ENCODE data around the gene CPE.
"Not testable (repeated sequence)": the region's sequence is repeated elsewhere in the genome, so short reads cannot be mapped to it uniquely, and the experiment has no call there.

CPE gene

DNA sequence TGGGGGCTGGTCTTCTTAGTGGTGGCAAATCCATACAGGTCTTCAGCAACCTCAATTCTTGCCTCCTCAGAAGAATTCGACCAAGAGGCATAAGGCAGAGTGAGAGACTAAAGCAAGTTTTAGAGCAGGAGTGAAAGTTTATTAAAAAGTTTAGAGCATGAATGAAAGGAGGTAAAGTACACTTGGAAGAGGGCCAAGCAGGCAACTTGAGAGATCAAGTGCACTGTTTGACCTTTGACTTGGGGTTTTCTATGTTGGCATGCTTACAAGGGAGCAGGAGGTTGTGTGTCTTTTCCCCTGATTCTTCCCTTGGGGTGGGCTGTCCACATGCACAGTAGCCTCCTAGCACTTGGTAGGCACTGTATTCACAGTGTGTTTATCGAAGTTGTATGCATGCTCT, 91.2 kb downstream of the CPE start:
- DNase-seq = no peak

DNA sequence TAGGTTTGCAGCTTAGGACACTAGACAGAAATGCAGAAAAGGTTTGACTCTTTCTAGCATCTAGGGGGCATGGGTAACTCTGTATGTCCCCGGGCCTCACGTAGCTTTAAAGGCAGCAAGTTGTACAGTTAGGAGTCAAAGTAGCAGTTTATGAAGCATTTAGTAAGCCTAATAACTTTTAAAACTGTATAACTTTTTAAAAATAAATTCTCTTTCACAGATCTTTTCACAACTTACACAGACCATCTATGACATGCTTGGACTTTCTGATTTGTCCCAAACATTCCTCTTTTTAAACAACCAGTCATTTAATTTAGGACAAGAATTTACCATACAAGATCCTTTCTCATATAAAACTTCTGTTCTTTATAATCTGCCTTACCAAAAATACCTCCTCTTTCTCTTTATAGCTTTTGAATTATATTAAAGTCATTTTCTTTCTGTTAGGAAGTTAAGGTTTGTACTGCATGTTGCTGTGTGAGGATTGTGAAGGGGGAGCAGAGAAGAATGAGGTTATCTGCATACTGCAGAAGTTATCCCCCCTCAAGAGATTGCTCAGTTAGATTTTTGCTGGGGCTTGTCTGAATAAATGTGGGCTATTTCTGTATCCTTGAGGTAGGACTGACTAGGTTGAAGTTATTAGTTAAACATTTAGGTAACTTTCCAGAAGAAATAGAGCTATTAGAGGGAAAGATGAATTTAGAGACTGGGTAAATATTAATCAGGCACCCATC, 94.3 kb downstream of the CPE start:
- DNase-seq = no peak

DNA sequence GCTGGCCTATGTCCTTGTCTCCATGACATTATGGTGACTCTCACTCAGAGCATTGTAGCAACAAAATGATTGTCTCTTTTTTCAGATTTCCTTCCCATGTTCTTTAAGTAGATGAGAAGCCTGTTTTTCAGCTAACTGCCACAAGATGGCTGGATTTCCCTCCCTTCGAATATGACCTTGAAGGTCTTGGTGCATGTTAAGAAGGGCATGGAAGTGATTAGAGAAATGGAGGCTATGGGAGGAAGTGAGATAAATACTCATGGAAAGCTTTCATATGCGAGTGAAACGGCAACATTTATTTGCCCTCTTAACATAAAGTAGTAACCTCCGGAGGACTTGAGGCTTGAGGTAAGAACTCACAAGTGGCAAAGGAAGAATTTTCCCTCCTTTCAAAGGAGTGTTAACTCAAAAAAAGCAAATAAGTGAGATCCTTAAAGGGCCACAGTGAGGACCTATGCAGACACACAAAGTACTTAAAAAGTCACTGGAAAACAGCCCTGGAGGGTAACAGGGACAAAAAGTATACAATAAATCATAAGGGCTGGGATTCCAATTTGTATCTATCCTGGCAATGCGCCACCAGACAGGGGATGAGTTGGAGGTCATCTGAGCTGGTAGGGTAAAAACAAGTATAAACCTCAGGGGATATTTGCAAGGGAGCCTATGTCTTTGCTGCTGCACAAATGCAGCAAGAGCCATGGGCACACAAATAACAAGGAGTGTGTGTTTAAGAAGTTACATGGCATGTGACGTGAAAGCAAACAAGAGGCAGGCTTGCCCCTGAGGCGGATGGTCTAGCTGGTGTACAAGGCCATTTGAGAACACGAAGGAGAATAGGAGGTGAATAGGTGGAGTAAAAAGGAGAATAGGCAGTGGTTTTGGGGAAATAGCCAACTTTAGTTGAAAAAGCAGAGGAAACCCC, 96.2 kb downstream of the CPE start:
- no peak for DNase-seq

DNA sequence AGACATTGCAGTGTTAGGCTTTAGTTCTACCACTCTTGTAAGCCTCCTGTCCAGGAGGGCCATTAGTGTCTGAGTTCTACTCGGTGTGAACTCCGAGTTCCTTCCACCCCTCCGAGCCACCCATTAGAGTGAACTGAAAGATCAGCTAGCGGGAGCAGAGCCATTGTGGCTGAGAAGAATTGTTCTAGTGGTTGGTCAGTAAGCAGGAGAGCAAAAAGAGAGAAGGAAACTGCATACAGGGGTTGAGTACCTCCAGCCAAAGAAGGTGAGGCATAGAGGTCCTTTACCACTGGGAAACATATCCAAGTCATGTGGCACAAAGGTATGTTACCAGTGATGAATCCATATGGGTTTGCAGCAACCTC, 96.9 kb downstream of the CPE start:
- no peak for DNase-seq

DNA sequence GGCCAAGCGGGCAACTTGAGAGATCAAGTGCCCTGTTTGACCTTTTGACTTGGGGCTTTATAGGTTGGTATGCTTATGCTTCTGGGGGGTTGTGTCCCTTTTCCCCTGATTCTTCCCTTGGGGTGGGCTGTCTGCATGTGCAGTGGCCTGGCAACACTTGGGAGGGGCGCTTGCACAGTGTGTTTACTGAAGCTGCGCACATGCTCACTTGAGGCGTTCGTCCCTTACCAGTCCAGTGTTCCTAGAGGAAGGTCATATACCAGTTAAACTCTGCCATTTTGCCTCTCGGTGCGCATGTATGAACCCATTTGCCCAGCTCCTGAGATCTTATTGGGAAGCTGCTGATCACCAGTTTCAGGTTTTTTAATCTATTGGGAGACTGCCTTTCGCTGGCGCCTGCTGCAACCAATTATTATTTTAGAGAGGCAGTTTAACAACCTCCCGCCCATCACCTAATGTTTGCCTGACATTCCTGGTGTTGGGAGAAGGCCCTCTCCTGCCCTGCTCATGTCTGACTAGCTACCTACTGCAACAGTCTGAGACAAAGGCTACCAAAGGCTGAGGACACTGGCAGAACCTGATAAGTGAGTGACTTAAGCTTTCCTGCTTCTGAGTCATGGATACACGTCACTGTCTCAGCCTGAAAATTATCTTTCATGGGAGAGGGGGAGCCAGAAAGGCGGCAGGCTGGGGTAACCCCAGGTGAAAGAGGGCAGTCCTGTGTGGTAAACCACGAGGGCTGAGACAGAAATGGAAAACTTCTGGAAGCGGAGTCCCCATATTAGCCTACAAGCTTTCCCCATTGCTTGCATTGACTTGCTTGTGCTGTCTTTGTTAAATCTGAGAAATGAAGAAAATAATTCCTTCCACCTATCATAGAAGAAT, 97.6 kb downstream of the CPE start:
- no peak for DNase-seq

DNA sequence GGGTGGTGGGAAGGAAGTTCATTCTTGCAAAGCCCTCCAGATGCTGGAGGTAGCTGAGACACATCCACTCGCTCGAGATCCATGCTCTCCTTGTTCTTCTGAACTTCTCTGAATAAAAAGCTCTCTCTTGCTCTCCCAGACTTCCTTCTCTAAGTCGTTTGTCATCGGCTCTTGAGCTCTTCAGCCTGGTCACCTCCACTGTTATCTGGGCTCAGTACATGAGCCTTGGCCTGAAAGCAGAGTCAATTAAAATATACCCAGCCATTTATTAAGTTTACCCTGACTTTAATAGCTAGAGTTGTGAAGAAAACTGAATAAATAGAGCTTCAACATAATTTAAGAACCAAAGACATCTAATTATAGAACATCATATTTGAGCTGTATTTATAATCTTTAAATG, 99.0 kb downstream of the CPE start:
- DNase-seq = no peak

DNA sequence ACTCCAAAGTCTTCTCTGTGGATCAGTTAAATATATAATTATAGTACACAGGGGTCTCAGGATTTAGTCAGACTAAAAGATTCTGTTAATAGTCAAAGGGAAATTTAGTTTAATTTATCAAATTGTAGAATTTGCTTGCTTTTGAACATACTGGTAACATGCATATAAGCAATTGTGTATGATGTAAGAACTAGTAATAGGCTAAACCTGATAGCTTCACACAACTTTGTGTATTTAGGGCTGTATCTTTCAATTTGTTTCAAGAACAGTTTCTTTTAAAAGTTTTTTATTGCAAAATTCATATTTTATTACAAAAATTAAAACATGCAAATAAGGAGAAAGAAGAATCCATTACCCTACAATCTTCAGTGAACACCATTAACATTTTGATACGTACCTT, 99.5 kb downstream of the CPE start:
- no peak for DNase-seq

DNA sequence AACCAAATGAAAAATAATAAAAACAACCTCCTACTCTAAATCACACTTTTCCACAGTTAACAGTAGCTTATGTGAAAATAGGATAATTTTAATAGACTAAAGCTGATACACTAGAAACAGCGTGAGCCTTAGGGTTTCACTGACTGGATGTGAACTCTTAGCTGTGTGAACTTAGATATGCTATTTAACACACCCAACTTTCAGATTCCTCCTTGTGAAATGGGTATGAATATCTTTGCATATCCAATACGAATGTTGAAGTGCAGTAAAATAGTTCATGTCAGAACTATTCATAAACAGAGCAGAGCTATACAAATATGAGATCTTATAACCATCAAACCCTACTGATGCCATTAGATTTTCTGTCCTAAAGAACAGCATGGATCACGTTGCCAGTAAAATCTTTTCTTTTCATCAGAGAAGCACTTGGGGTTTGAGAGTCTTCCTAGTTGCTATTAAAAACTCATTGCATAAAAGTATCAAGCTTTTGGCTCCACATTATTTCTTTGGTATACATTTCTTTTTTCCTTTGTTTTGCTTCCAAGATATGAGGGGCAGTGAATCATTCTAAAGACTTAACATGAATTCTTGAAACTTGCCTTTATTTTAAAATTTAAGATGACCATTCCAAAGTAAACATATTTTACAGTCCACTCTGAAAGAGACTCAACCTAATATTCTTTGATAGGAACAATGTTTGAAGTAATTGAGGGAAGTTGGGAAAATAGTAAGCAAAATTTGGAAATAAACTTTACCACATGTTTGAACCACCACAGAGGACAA, 102.4 kb downstream of the CPE start:
- DNase-seq = no peak

DNA sequence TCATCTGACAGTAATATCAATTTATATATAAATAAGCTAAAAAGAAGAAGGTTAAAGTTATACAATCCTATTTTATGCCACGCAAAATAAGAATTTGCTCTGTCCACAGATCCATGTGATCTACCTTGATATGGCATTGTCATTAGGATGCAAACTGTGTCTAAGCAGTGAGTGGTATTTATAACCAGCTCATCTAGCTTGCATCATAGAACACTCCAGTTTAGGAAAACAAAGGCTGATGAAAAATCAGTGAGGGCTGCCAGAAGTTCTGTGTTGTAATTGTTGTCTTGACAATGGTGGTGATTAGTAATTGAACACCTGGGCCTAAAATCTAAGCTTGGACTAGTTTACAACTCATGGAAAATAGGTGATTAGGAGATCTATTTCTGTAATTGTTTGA, 111.0 kb downstream of the CPE start:
- no peak for DNase-seq

DNA sequence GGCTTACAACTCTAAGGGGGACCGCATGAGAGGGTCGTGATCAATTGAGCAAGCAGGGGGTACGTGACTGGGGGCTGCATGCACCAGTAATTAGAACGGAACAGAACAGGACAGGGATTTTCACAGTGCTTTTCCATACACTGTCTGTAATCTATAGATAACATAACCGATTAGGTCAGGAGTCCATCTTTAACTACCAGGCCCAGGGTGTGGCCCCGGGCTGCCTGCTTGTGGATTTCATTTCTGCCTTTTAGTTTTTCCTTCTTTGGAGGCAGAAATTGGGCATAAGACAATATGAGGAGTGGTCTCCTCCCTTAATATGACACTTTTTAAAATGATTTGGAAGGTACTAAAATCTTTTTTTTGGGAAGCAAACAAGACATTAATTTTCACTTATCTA, 113.8 kb downstream of the CPE start:
- not testable (repeated sequence) for DNase-seq

DNA sequence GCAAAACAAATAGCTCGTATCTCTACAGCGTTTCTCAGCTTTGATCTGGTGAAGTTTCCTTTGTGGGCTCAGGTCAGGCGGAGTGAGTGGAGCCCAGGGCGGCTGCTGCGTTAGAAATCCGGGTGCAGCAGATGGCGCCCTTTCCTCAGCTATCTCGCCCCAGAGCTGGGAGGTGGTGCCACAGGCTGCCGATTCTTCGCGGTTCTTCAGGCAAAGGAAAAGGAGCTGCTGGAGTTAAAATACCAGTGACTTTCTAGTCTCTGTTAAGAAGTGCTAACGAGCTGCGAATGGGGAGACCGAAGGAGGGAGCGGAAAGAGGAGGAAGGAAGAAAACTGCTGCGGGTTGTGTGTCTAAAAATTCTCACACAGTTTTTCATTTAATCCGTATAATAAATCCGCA, 114.6 kb downstream of the CPE start:
- no peak for DNase-seq

DNA sequence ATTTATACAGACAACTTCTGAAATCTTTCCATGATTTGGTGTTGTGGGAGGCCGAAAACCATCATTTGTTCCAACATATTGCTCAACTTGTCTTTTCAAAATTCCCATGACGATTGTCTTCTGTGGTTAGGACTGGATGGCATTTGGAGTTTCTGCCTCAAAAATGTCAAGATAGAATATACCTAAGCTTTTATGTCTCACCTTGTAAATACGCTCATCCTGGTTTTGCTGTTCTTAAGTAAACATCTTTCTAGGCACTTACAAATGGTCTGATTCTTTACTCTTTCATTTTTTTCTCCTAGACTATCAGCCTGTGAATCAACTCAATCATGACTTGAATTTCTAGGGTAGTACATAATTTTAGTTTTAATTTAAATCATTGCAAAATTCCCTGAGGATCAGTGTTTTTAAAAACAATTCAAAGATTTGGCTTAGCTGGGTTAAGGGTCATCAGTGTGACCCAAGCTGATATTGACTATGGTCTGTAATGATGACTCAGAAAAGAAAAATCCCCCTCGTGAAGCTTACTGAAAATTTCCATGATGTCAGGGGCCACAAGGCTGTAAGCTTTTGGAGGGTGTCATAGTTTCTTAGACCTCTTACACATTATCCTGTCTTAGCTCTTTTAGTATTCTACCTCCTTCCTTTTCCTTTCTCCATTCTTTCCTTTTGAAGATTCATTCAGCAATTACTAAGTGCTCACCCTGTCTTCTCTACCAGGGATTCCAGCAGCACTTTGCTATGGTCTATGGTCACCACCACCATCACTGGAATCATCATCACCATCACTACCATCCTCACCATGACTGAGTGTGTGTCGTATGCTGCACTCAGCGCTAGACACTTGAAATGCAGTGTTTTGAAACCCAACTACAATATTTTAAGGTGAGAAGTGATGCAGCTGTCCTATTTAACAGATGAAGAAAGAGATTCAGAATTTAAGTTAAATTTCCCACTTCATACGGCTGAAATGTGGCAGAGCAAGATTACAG, 124.4 kb downstream of the CPE start:
- DNase-seq = no peak

DNA sequence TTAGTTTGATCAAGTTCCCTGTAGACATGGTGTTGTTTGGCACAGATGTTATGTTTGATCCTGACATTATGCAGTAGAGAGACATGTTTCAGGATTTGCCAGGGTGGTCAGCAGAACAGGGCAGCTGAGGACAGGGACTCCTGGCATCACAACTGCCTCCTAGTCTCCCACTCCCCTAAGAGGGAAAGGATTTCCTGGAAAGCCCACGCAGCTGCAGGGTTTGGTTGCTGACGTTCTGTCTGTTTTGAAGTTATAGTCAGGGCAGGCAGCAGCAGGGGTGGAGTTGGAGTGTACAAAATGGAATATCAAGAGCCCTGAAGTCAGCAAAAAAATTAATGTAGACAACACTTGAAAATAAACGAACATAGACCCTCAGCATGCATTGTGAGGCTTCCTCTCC, 125.4 kb downstream of the CPE start:
- DNase-seq = no peak

DNA sequence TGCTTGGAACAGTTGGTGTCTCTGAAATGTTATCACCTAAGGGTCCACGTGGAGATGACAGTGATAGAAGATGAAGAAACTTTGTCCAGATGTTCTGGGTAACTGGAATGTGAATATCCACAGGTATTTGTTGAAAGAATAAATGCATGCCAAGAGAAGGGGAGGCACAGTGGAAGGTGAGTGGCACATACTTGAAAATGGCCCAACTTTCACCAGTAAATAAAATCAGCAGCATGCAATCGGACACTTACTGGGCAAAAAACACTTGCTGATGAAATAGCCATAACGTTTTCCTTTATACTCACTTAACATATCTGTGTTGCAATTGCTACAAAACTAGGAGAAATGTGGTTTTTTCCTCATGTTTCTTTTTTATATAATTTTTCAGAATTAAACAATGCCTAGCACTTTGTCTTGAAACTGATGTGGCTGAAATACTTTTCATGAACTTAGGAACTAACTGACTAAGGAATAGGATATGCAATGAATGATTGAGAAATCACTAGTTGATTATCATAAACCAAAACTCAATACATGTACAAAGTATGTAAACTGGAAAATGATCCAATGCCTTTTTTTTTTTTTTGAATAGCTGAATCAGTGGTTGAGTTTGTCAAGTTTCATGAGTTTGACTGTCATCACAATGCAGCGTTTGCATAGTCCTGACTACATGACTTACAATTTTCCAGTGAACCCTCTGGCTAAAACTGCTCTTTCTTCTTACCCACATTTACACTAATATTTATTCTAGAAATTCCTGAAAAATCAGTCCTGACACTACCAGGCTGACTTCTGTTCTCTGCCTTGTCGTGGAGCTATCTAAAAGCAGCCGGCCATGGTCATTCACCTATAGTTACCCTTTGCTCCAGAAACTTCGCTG, 127.4 kb downstream of the CPE start:
- DNase-seq = no peak

DNA sequence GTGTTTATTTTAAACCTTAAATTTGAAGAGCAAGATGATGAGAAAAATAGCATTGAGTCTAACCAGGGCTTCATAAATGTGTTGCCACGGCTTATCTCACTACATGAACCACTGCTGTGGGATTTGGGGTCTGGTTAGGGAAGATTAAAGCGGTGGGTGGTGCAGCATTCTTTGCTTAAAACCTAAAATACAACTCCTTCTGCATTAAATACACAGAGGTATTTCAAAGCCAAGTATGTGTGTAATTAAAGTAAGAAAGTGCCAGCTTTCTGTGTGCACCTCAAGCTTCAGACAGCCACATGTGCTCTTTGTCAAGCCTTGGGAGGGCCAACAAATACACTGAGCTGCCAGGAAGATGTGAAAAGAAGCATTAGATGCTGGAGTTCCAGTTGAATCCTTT, 128.0 kb downstream of the CPE start:
- no peak for DNase-seq

DNA sequence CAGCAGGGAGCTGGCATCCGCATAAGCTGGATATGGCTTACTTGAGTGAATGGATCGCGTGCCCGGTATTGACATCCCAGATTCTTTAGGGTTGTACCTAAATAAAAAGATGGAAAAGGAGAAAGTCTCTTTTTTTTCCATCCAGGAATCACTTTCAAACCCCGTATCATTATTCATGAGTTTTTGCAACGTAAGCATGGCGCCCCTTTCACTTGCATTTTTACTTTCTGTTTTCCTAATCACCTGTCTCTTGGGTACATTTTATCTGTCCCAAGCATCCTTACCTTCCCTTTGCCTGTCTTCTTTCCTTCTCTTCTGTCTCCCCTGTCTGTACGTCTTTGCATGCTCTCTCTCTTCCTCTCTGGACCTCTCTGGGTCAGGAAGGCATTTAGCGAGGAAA, 128.6 kb downstream of the CPE start:
- DNase-seq = no peak

DNA sequence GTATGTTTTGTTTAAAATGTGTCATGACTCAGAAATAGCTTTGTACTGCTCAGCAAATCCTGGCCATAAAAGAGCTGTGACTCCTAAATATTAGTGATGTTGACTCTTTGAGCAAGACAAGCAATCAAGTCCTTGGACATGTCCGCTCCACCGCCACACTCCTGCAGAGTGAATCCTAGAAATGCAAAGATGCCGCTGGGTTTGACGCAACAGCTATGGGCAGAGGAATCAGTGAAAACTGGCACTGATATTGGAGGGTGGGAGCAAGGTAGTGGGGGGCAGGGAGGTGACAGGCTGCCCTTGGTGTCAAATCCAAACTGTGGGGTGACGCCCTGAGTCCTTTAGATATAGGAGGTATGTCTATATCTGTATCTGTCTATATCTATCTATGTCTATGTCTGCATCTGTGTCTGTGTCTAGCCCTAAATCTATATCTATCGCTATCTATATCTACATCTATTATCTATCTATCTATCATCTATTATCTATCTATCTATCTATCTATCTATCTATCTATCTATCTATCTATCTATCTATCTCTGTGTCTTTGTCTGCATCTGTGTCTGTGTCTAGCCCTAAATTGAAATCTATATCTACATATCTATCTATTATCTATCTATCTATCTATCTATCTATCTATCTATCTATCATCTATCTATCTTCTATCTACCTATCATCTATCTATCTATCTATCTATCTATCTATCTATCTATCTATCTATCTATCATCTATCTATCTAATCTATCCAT, 129.7 kb downstream of the CPE start:
- no peak for DNase-seq

DNA sequence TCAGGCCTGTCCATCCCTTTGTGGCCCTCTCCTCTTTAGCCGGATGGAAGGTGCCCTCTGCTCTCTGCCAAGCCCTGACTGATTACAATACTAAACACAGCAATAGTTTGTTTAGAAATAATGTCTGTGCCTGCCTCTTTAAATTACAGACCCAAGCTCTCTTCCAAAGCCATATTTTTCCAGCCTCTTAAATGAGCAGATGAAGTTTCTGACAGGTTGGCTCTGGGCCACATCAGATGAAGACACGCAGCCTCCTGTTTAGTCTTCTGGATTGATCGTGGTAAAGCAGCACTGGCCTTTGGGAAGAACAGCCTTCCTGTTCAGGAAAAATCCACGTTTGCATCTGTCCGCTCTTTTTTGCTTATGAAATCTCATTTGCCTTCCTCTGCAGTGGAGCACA, 133.6 kb downstream of the CPE start:
- peak in 1 of 2 experiments; percentile 59 for DNase-seq

DNA sequence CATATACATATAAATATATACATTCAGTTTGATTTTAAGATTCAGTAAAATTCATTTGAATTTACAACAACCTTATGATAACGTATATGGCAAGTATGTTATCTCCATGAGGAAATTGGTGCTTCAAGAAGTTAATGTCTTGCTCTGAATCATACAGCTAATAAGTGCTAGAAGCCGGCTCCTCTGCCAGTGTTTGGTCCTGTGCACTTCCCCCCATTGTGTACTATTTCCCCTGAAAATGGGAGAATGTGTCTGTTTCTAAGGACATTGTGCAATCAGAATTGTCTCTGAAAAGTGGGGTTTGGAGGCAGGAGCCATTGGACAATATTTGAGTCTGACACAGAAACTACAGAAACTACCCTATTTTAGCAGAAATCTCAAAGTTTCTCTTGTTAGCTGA, 135.9 kb downstream of the CPE start:
- DNase-seq = no peak

DNA sequence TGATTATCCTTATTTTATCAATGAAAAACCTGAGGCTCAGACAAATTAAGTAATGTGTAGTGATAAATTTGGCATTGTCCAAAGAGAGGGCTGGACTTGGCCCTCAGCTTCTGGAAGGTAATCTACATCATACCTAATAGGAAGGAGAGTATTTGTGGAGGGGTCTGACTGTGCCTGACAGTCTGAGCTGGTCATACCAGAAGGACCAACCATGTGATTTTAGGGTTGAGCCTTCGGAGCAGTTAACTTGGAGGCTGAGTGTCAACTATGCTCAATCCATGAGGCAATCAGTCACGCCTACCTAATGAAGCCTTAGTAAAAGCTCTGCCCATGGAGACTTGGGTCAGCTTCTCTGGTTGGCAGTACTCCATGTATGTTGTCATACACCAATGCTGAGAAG, 136.4 kb downstream of the CPE start:
- DNase-seq = no peak
